ENCODE data around the gene NANOS2. TPM values are rescaled to one million over a fixed set of nuclear protein-coding genes. Genes with fewer than 3 reads are reported as not detected.

The NANOS2 gene
- total and polyA plus RNA-seq, 2 of the 4 experiments (the other 2 are of a cell fraction): not detected

DNA sequence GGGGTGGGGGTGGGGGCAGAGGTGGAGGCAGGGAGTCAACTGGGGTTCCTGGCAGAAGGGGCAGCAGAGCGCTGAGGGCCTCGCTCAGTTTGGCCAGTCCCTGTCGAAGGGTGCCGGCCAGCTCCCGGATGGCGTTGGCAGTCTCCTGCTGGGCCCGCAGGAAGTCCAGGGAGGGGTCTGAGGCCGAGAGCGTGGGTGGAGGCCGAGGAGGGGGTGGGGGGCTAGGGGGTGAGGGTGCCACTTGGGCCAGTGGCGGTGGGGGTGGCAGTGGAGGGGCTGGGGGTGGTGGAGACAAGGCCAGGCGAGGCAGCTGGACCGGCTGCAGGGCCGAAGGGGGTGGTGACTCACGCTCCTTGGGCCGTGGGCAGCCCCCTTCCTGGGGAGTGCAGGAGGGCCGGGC, 23.7 kb downstream of the NANOS2 start:
- Histone ChIP-seq H3K27ac (ENCODE audit: insufficient read depth, low read length) (no peak overlapping the region), H2BK5ac (ENCODE audit: low read depth, low read length, poor library complexity, severe bottlenecking) (no peak overlapping the region), H3K79me1 (ENCODE audit: low read depth in 1 of 2, low read length in 2 of 2) (peaks cover 0 to 7% of the 10 kb centered on the region in 2 experiments; a peak in 2 of 4 replicates), H3K9me1 (ENCODE audit: insufficient read depth, low read length) (peaks cover 6% of the 10 kb centered on the region; the same call in 1 of the 2 replicates), H2BK20ac (ENCODE audit: low read depth, low read length) (no peak overlapping the region), H2BK15ac (ENCODE audit: low read depth, low read length) (no peak overlapping the region), H3K23ac (ENCODE audit: low read depth, low read length) (no peak overlapping the region), H3K4me2 (ENCODE audit: low read depth, low read length) (no peak overlapping the region), H3K4ac (ENCODE audit: low read depth, low read length) (no peak overlapping the region), H4K20me1 (ENCODE audit: insufficient read depth, low read length) (no peaks in the 10 kb centered on the region), H2AFZ (replicated peaks; ENCODE audit: low read length, poor library complexity) (no peak overlapping the region), H3K9me3 (ENCODE audit: control insufficient read depth, insufficient read depth, low read length) (no peaks in the 10 kb centered on the region), H3K4me1 (ENCODE audit: control insufficient read depth, insufficient read depth, low read length) (0 out of 2 replicates have a peak, but pooled peaks cover 3% of the 10 kb centered on the region), H3K14ac (replicated peaks; ENCODE audit: low read depth, low read length) (no peak overlapping the region), H2BK120ac (ENCODE audit: low read depth, low read length) (no peak overlapping the region), H2AK9ac (replicated peaks; ENCODE audit: low read depth, low read length, poor library complexity) (no peak overlapping the region), H3K18ac (ENCODE audit: low read depth, low read length) (no peak overlapping the region), H4K91ac (ENCODE audit: insufficient read depth, low read depth, low read length) (no peak overlapping the region), H3K36me3 (ENCODE audit: control insufficient read depth, insufficient read depth, low read length) (peaks cover 11% of the 10 kb centered on the region; the same call in 1 of the 2 replicates), H4K8ac (ENCODE audit: low read depth in 2 of 2, low read length in 2 of 2) (no peak overlapping the region), H3K4me3 (ENCODE audit: insufficient read depth, low read depth, low read length) (no peak overlapping the region), H4K5ac (ENCODE audit: low read depth, low read length) (no peak overlapping the region), H3K27me3 (ENCODE audit: control insufficient read depth, insufficient read depth, low read length) (no peaks in the 10 kb centered on the region), H2AK5ac (ENCODE audit: low read depth, low read length) (no peak overlapping the region), H3K9ac (ENCODE audit: low read depth, low read length) (no peak overlapping the region), H3K56ac (ENCODE audit: extremely low read depth, insufficient read depth, low read length) (no peak overlapping the region)
- WGBS, 2 experiments (ENCODE audit: extremely low coverage in 2 of 2, insufficient read length in 1 of 2): 40% methylated on average over 2 of the region's 17 CpGs; no CpG with 5 or more reads in 1 of the 2 experiments
- DNase-seq (no peak), ATAC-seq (ENCODE audit: low read depth) (no peak)
- in situ Hi-C loops (cut with MboI; ENCODE audit: low sequenced_read_pairs) (no loop called here), intact Hi-C loops (cut with micrococcal nuclease) (no loop called here), dilution Hi-C loops (cut with HindIII; ENCODE audit: low sequenced_read_pairs, unreplicated experiment) (no loop called here)
- no TSS peak for BruUV-seq (replicated peaks)
- CTCF ChIA-PET: no interaction called here
- TF ChIP-seq NFE2L2 (IDR thresholded peaks at IDR 0.05; ENCODE audit: low read depth, low read length) (no peak), FOS (IDR thresholded peaks at IDR 0.05; ENCODE audit: low read depth, low read length) (no peak), MAZ (IDR thresholded peaks at IDR 0.05; ENCODE audit: borderline replicate concordance, low read depth, low read length) (no peak), BHLHE40 (IDR thresholded peaks at IDR 0.05; ENCODE audit: low read depth, low read length) (no peak), RCOR1 (IDR thresholded peaks at IDR 0.05; ENCODE audit: insufficient replicate concordance, low read length) (no peak), RFX5 (IDR thresholded peaks at IDR 0.05; ENCODE audit: low read depth, low read length) (no peak), CHD1 (IDR thresholded peaks at IDR 0.05; ENCODE audit: low read depth, low read length) (no peak), RAD21 (IDR thresholded peaks at IDR 0.05; ENCODE audit: low read length) (no peak)
- TF ChIP-seq, protein P1, sequence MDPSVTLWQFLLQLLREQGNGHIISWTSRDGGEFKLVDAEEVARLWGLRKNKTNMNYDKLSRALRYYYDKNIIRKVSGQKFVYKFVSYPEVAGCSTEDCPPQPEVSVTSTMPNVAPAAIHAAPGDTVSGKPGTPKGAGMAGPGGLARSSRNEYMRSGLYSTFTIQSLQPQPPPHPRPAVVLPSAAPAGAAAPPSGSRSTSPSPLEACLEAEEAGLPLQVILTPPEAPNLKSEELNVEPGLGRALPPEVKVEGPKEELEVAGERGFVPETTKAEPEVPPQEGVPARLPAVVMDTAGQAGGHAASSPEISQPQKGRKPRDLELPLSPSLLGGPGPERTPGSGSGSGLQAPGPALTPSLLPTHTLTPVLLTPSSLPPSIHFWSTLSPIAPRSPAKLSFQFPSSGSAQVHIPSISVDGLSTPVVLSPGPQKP (IDR thresholded peaks at IDR 0.05; ENCODE audit: borderline replicate concordance, low read depth, low read length): no peak
- TF ChIP-seq, protein P2, sequence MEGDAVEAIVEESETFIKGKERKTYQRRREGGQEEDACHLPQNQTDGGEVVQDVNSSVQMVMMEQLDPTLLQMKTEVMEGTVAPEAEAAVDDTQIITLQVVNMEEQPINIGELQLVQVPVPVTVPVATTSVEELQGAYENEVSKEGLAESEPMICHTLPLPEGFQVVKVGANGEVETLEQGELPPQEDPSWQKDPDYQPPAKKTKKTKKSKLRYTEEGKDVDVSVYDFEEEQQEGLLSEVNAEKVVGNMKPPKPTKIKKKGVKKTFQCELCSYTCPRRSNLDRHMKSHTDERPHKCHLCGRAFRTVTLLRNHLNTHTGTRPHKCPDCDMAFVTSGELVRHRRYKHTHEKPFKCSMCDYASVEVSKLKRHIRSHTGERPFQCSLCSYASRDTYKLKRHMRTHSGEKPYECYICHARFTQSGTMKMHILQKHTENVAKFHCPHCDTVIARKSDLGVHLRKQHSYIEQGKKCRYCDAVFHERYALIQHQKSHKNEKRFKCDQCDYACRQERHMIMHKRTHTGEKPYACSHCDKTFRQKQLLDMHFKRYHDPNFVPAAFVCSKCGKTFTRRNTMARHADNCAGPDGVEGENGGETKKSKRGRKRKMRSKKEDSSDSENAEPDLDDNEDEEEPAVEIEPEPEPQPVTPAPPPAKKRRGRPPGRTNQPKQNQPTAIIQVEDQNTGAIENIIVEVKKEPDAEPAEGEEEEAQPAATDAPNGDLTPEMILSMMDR (conservative IDR thresholded peaks at IDR 0.05; ENCODE audit: low read depth, low read length): no peak
- POLR2A ChIA-PET (ENCODE audit: unreplicated experiment): no interaction called here
